DND-41 (cell line): ENCODE data around the gene CTTNBP2.

Source experiments
- ATAC-seq: fragments of 200-7000 bp; cut with Tn5 transposase; 3 replicates; pipeline ENCODE4 v1.9.1; 2021; ENCODE audit warnings: low read depth; ENCODE audit not compliant: insufficient read depth
- DNase-seq: peaks from one replicate; pipeline ENCODE4 v3.0.0-alpha.2; 2020
- H2AFZ ChIP-seq: 2 replicates; pipeline ENCODE4 v1.6.0; 2012; ENCODE audit warnings: low read depth, low read length
- H3K27ac ChIP-seq: 2 replicates; pipeline ENCODE4 v1.5.1; 2012; ENCODE audit warnings: low read length, inconsistent platforms
- H3K27me3 ChIP-seq: fragments of 200-600 bp; sonication (generic); 2 replicates; pipeline ENCODE4 v1.6.0; 2012; ENCODE audit warnings: low read length, mild to moderate bottlenecking, inconsistent platforms; ENCODE audit not compliant: insufficient read depth, poor library complexity
- H3K36me3 ChIP-seq: 2 replicates; pipeline ENCODE4 v1.5.1; 2012; ENCODE audit warnings: low read length, inconsistent platforms; ENCODE audit not compliant: insufficient read depth
- H3K4me1 ChIP-seq: 2 replicates; pipeline ENCODE4 v1.5.1; 2012; ENCODE audit warnings: mild to moderate bottlenecking, low read length; ENCODE audit not compliant: insufficient read depth
- H3K4me2 ChIP-seq: 2 replicates; pipeline ENCODE4 v1.6.0; 2012; ENCODE audit warnings: mild to moderate bottlenecking, moderate library complexity, low read length, inconsistent platforms; ENCODE audit not compliant: insufficient read depth
- H3K4me3 ChIP-seq, 2 experiments: fragments of 200-600 bp in 1 of 2; shearing (Covaris generic) in 1 of 2; 2 replicates each; pipeline ENCODE4 v1.5.1; 2012 to 2016; ENCODE audit warnings: inconsistent platforms in 2 of 2, low read length in 2 of 2, mild to moderate bottlenecking in 2 of 2, low read depth in 1 of 2, moderate library complexity in 1 of 2
- H3K79me2 ChIP-seq: 2 replicates; pipeline ENCODE4 v1.6.0; 2012; ENCODE audit warnings: low read length, inconsistent platforms; ENCODE audit not compliant: insufficient read depth
- H3K9ac ChIP-seq: 2 replicates; pipeline ENCODE4 v1.6.0; 2012; ENCODE audit warnings: low read depth, mild to moderate bottlenecking, inconsistent platforms, low read length, moderate library complexity
- H3K9me3 ChIP-seq: 2 replicates; pipeline ENCODE4 v1.5.1; 2012; ENCODE audit warnings: low read length, moderate library complexity, mild to moderate bottlenecking, inconsistent platforms; ENCODE audit not compliant: insufficient read depth, severe bottlenecking
- H4K20me1 ChIP-seq: 2 replicates; pipeline ENCODE4 v1.6.0; 2012; ENCODE audit warnings: low read length; ENCODE audit not compliant: insufficient read depth
- CTCF ChIP-seq: IDR thresholded peaks from 2 replicates; pipeline ENCODE4 v1.5.1; 2012; ENCODE audit warnings: borderline replicate concordance, low read length, moderate library complexity, mild to moderate bottlenecking; ENCODE audit not compliant: poor library complexity, severe bottlenecking; ENCODE audit errors: extremely low read depth
- EZH2 ChIP-seq: IDR thresholded peaks from 3 replicates; pipeline ENCODE4 v1.6.1; 2012; ENCODE audit warnings: borderline replicate concordance, low read depth, mild to moderate bottlenecking, moderate library complexity, low read length, inconsistent platforms; ENCODE audit not compliant: severe bottlenecking

CTTNBP2 gene

GRCh38 chr7:117872561-117873309, 506 bp downstream of the CTTNBP2 start:
- H4K20me1 ChIP-seq = no peaks in the 10 kb centered on the region
- H3K27me3 ChIP-seq = peaks cover 4% of the 10 kb centered on the region
- ATAC-seq = no peak
- H3K4me3 ChIP-seq = no peak overlapping the region
- no peak overlapping the region for H3K27ac ChIP-seq
- no peak for TF ChIP-seq EZH2
- no peak for TF ChIP-seq CTCF
- DNase-seq = no peak
- no peak overlapping the region for H3K4me2 ChIP-seq
- H2AFZ ChIP-seq = no peak overlapping the region
- H3K9me3 ChIP-seq = no peaks in the 10 kb centered on the region
- H3K79me2 ChIP-seq = no peaks in the 10 kb centered on the region
- H3K9ac ChIP-seq = no peak overlapping the region
- H3K36me3 ChIP-seq = no peaks in the 10 kb centered on the region
- H3K4me1 ChIP-seq = no peaks in the 10 kb centered on the region

DNA sequence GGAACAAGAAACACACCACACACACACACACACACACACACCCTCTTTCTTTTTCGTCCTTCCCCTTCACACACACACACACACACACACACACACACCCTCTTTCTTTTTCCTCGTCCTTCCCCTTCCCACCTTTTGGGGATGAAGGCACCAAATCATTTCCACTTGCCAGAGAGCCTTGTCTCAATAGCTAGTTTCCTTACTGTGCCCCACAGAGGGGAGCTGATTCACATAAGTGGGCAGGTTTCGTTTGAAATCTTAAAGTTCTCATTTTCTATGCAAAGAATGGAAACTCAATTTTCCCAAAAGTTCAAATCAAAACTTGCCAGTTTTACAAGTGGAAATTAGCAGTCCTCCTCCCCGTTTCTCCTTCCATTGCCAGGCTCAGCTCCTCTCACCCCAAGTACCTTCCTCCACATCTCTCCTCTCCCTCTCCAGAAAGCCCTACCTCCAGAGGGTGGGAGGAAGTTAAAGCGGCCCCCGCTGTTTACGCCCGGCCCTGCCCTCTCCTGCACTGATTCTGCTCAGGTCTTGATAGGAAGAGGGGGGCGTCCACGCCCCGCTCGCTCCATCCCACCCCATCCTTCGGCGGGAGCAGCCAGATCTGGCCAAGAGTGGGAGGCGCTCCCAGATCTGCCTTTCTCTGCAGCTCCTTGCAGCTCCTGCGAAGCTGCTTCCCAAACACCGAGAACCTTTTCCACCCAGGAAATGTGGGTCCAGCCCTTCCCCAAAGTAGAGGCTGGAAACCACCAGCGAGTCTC, 1.3 kb downstream of the CTTNBP2 start:
- no peaks in the 10 kb centered on the region for H3K4me1 ChIP-seq
- H3K27me3 ChIP-seq = peaks cover 6% of the 10 kb centered on the region
- no peak overlapping the region for H2AFZ ChIP-seq
- no peak overlapping the region for H3K4me3 ChIP-seq
- no peak overlapping the region for H3K4me2 ChIP-seq
- no peak for ATAC-seq
- no peaks in the 10 kb centered on the region for H3K79me2 ChIP-seq
- TF ChIP-seq CTCF = no peak
- TF ChIP-seq EZH2 = no peak
- DNase-seq = no peak
- H3K36me3 ChIP-seq = no peaks in the 10 kb centered on the region
- no peaks in the 10 kb centered on the region for H4K20me1 ChIP-seq
- H3K9me3 ChIP-seq = no peaks in the 10 kb centered on the region
- no peak overlapping the region for H3K27ac ChIP-seq
- no peak overlapping the region for H3K9ac ChIP-seq

- Histone ChIP-seq H3K4me3 (no peak overlapping the region), H3K27ac (no peak overlapping the region), H3K9ac (no peak overlapping the region), H3K4me2 (no peak overlapping the region), H3K79me2 (no peaks in the 10 kb centered on the region), H4K20me1 (no peaks in the 10 kb centered on the region), H3K4me1 (no peaks in the 10 kb centered on the region), H3K27me3 (peaks cover 6% of the 10 kb centered on the region), H2AFZ (no peak overlapping the region), H3K9me3 (no peaks in the 10 kb centered on the region), H3K36me3 (no peaks in the 10 kb centered on the region)
- no peak for TF ChIP-seq EZH2
- no peak for ATAC-seq
- DNase-seq = no peak
Measured at GRCh38 chr7:117871401-117871777, 1.9 kb downstream of the CTTNBP2 start.

DNA sequence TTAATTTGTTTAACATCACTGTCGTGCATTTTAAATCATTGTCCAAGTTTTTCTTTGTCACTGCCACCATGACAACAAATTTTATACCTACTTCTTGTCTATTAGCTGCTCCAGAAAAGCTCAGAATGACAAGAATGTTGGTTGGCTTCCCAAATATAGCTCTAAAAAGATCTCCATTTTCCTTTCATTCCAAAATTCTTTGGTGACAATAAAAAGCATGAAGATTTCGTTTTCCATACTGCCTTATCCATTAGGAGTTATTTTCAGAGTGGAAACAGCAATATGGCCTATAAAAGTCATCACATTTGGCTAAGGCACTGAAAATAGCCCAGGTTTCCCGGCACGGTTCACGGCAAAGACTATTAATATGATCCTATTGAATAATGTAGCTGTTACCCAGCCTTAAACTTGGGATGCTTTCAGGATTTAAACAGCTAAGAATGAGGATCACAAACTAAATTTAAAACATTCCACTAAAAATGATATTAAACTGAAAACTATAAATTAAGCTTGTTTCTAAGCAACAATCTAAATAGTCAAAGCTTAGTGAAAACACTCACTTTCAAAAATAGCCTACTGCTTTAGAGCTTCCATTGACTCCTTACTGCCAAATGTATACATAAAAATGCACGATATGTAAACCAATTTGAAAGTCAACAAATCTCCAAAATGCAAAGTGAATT, 2.7 kb downstream of the CTTNBP2 start:
- Histone ChIP-seq H3K79me2 (no peaks in the 10 kb centered on the region), H3K27me3 (peaks cover 5% of the 10 kb centered on the region), H3K9ac (no peak overlapping the region), H3K9me3 (no peaks in the 10 kb centered on the region), H2AFZ (no peak overlapping the region), H3K4me3 (no peak overlapping the region), H3K4me2 (no peak overlapping the region), H3K4me1 (no peaks in the 10 kb centered on the region), H3K27ac (no peak overlapping the region), H3K36me3 (no peaks in the 10 kb centered on the region), H4K20me1 (no peaks in the 10 kb centered on the region)
- ATAC-seq (no peak), DNase-seq (no peak)
- no peak for TF ChIP-seq EZH2
- TF ChIP-seq CTCF = no peak
